Colonic mucosa (tissue), 4 donors: ENCODE measurements around the gene CCNF. TPM values are rescaled to one million over a fixed set of nuclear protein-coding genes. Genes with fewer than 3 reads are reported as not detected.

Source experiments
- DNase-seq: peaks from one replicate; pipeline ENCODE4 v3.0.0-alpha.2; 2020
- H3K27ac ChIP-seq: fragments of 200-600 bp; one replicate; pipeline ENCODE4 v1.8.0; 2021
- H3K27me3 ChIP-seq: fragments of 200-600 bp; one replicate; pipeline ENCODE4 v1.8.0; 2021
- H3K36me3 ChIP-seq: fragments of 200-600 bp; one replicate; pipeline ENCODE4 v1.8.0; 2021
- H3K4me1 ChIP-seq: fragments of 200-600 bp; one replicate; pipeline ENCODE4 v1.8.0; 2021; ENCODE audit warnings: mild to moderate bottlenecking
- H3K4me3 ChIP-seq: fragments of 200-600 bp; one replicate; pipeline ENCODE4 v1.8.0; 2021
- H3K9ac ChIP-seq, 2 donors: one replicate each; pipeline ENCODE4 v1.7.0; 2013; ENCODE audit warnings: control low read depth in 2 of 2, low read depth in 2 of 2, low read length in 2 of 2
- H3K9me3 ChIP-seq: fragments of 200-600 bp; one replicate; pipeline ENCODE4 v1.8.0; 2021
- intact Hi-C: fragments of 100-400 bp; cut with DNase I; formaldehyde crosslinking; loops from one replicate; pipeline ENCODE4 v1.14.1; 2022
- total RNA-seq, 2 donors: library from RNA; stranded (reverse); fragmentation: NEBNext Ultra II Directional in 1 of 2; extraction: Animal tissue kit (Norgen Biotek cat#: 25700) in 1 of 2; gene quantifications; one replicate each; pipeline ENCODE4 v1.2.1, GENCODE V29; 2021
- TF ChIP-seq, protein P1 (sequence below): fragments of 200-600 bp; IDR thresholded peaks from one replicate; pipeline ENCODE4 v1.8.0; 2022; ENCODE audit warnings: antibody characterized with exemption, mild to moderate bottlenecking
- donor health status: healthy.
- donor health status: DM: no; HTN: no; CAD: no.
- donor health status: DM: no; HTN: no; CAD: no.

CCNF gene
- total RNA-seq, 2 donors from 2014 or later, result 8.6 to 38.2 TPM

DNA sequence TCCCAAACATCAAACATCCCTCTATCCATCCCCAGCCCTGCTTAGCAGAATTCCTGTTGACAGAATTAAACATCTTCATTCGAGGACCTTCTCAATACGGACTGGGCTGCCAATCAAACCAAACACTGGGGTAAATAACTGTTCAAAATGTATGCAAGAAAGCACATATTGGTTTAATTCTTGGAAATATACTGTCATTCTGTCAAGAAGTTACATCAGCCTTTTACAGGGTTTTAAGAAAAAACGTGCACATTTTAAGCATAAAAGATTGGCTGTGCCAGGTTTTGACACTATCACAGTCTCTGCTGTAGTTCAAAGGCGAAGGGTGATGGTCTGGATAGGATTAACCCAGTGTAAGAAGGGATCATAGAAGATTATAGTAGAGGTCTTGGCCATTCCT is 25.1 kb upstream of the CCNF start:
- TF ChIP-seq, protein P1, sequence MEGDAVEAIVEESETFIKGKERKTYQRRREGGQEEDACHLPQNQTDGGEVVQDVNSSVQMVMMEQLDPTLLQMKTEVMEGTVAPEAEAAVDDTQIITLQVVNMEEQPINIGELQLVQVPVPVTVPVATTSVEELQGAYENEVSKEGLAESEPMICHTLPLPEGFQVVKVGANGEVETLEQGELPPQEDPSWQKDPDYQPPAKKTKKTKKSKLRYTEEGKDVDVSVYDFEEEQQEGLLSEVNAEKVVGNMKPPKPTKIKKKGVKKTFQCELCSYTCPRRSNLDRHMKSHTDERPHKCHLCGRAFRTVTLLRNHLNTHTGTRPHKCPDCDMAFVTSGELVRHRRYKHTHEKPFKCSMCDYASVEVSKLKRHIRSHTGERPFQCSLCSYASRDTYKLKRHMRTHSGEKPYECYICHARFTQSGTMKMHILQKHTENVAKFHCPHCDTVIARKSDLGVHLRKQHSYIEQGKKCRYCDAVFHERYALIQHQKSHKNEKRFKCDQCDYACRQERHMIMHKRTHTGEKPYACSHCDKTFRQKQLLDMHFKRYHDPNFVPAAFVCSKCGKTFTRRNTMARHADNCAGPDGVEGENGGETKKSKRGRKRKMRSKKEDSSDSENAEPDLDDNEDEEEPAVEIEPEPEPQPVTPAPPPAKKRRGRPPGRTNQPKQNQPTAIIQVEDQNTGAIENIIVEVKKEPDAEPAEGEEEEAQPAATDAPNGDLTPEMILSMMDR, result no peak
- no peaks in the 10 kb centered on the region for H3K9me3 ChIP-seq
- no peaks in the 10 kb centered on the region for H3K36me3 ChIP-seq
- intact Hi-C loops, result no loop called here
- DNase-seq, result no peak
- H3K27me3 ChIP-seq, result no peaks in the 10 kb centered on the region
- no peak overlapping the region for H3K27ac ChIP-seq
- no peaks in the 10 kb centered on the region for H3K4me1 ChIP-seq
- H3K4me3 ChIP-seq, result no peak overlapping the region
- no peak overlapping the region for H3K9ac ChIP-seq

- H3K27ac ChIP-seq, result no peak overlapping the region
- H3K4me1 ChIP-seq, result no peaks in the 10 kb centered on the region
- TF ChIP-seq, protein P1, result no peak
- H3K27me3 ChIP-seq, result no peaks in the 10 kb centered on the region
- H3K9ac ChIP-seq, result no peak overlapping the region
- no peak for DNase-seq
- no peak overlapping the region for H3K4me3 ChIP-seq
- no peaks in the 10 kb centered on the region for H3K9me3 ChIP-seq
- no peaks in the 10 kb centered on the region for H3K36me3 ChIP-seq
- intact Hi-C loops, result no loop called here
Measured at GRCh38 chr16:2415085-2415484, 14.2 kb upstream of the CCNF start.

- no peak overlapping the region for H3K4me3 ChIP-seq
- no peaks in the 10 kb centered on the region for H3K4me1 ChIP-seq
- intact Hi-C loops, result no loop called here
- H3K36me3 ChIP-seq, result no peaks in the 10 kb centered on the region
- TF ChIP-seq, protein P1, result no peak
- H3K9me3 ChIP-seq, result no peaks in the 10 kb centered on the region
- no peaks in the 10 kb centered on the region for H3K27me3 ChIP-seq
- DNase-seq, result no peak
- no peak overlapping the region for H3K27ac ChIP-seq
- no peak overlapping the region for H3K9ac ChIP-seq
Measured at GRCh38 chr16:2420035-2420434, 9.2 kb upstream of the CCNF start.

DNA sequence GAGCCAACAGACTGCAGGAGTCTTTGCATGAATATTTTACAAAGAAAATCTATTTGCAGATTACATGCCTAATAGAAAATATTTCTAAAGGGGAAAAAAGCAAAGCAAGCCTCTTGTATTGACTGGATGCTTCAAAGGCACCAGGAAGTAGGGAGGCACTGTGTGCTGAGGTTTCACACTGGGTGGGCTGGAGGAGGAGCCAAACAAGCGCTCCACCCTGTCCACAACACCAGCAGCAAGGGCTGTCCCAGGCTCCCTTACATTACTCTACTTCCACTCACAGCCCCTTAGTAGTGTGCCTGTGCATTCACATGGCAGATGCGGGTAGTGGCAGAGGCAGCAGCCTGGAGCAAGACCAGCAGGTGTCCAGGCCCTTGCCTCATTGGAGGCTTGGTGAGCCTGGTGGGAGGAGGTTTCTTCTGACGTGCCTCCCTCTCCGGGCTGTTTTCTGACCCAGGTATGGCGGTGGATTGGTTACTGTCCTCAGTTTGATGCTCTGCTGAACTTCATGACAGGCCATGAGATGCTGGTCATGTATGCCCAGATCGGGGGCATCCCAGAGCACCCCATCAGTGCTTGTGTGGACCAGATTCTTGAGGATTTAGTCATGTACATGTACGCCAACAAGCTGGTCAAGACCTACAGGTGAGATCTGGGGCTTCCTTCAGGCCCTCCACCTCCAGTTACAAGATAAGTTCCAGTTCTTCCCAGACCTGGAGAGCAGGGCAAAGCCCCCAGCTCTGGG is 7.0 kb upstream of the CCNF start:
- DNase-seq, result no peak
- Histone ChIP-seq H3K4me1 (no peaks in the 10 kb centered on the region), H3K4me3 (no peak overlapping the region), H3K27ac (no peak overlapping the region), H3K27me3 (no peaks in the 10 kb centered on the region), H3K9me3 (no peaks in the 10 kb centered on the region), H3K36me3 (no peaks in the 10 kb centered on the region), H3K9ac (no peak overlapping the region)
- TF ChIP-seq, protein P1, result no peak
- intact Hi-C loops, result no loop called here

- H3K36me3 ChIP-seq, result no peaks in the 10 kb centered on the region
- intact Hi-C loops, result loop anchor here (5.0 kb wide), 1 partner anchor 82 kb away; the partner anchor contains the start of gene ABCA3
- no peaks in the 10 kb centered on the region for H3K4me1 ChIP-seq
- no peak for DNase-seq
- no peak overlapping the region for H3K4me3 ChIP-seq
- no peaks in the 10 kb centered on the region for H3K27me3 ChIP-seq
- TF ChIP-seq, protein P1, result no peak
- H3K27ac ChIP-seq, result no peak overlapping the region
- H3K9me3 ChIP-seq, result no peaks in the 10 kb centered on the region
- H3K9ac ChIP-seq, result no peak overlapping the region
Measured at GRCh38 chr16:2424061-2425007, 4.9 kb upstream of the CCNF start.
